GM21447 (cell line): ENCODE data around the gene ACLY.
"Not testable (repeated sequence)": the region's sequence is repeated elsewhere in the genome, so short reads cannot be mapped to it uniquely, and the experiment has no call there.

Experiments
- ATAC-seq: cut with Tn5 transposase; IDR thresholded peaks from one replicate; pipeline ENCODE4 v1.9.1; 2021; ENCODE audit not compliant: unreplicated experiment

Gene ACLY

GRCh38 chr17:41873559-41874292 lies 45.0 kb downstream of the ACLY start:
- no peak for ATAC-seq

GRCh38 chr17:41871789-41872188 lies 47.0 kb downstream of the ACLY start:
- ATAC-seq, result no peak

- ATAC-seq, result no peak
Observed at GRCh38 chr17:41870627-41871026, 48.1 kb downstream of the ACLY start.

GRCh38 chr17:41870097-41870496 lies 48.7 kb downstream of the ACLY start:
- ATAC-seq, result no peak

- ATAC-seq, result no peak
Observed at GRCh38 chr17:41869426-41869825, 49.3 kb downstream of the ACLY start.

- no peak for ATAC-seq
Observed at GRCh38 chr17:41868568-41868967, 50.2 kb downstream of the ACLY start.

- no peak for ATAC-seq
Observed at GRCh38 chr17:41865596-41865893, 53.2 kb downstream of the ACLY start.

GRCh38 chr17:41864836-41865595 lies 53.7 kb downstream of the ACLY start, which contains the start of gene KLHL11:
KLHL11 (minus strand) TSS chr17:41865423; CDS start chr17:41865370, 53 bp downstream.
- ATAC-seq, result peak; percentile 93

- no peak for ATAC-seq
Observed at GRCh38 chr17:41864498-41864835, 54.3 kb downstream of the ACLY start.

- no peak for ATAC-seq
Observed at GRCh38 chr17:41863074-41863848, 55.5 kb downstream of the ACLY start.

GRCh38 chr17:41860254-41860931 lies 58.4 kb downstream of the ACLY start:
- ATAC-seq, result no peak

GRCh38 chr17:41851382-41851781 lies 67.4 kb downstream of the ACLY start:
- ATAC-seq, result not testable (repeated sequence)

- ATAC-seq, result no peak
Observed at GRCh38 chr17:41849251-41849990, 69.3 kb downstream of the ACLY start.

GRCh38 chr17:41848788-41849187 lies 70.0 kb downstream of the ACLY start:
- no peak for ATAC-seq

- no peak for ATAC-seq
Observed at GRCh38 chr17:41844971-41845370, 73.8 kb downstream of the ACLY start.

- ATAC-seq, result not testable (repeated sequence)
Observed at GRCh38 chr17:41840781-41841180, 78.0 kb downstream of the ACLY start.

- not testable (repeated sequence) for ATAC-seq
Observed at GRCh38 chr17:41839448-41839847, 79.3 kb downstream of the ACLY start.

- ATAC-seq, result no peak
Observed at GRCh38 chr17:41837761-41838538, 80.8 kb downstream of the ACLY start, which contains the start of gene KLHL10. KLHL10 (plus strand) TSS chr17:41837825; CDS start chr17:41837933, 108 bp downstream.

GRCh38 chr17:41836550-41837196 lies 82.1 kb downstream of the ACLY start:
- no peak for ATAC-seq
